ENCODE results near the gene ANXA1.

GRCh38 chr9:73104342-73104741 is 47.3 kb upstream of the ANXA1 start:
- TF ChIP-seq EZH2 (IDR thresholded peaks at IDR 0.05; ENCODE audit: insufficient read depth, poor library complexity, severe bottlenecking) (no peak), EZH2phosphoT487 (IDR thresholded peaks at IDR 0.05; ENCODE audit: insufficient read depth, low read depth) (no peak)
